Thymus (tissue), 11 donors: ENCODE results near the gene SRSF1. TPM values are rescaled to one million over a fixed set of nuclear protein-coding genes. Genes with fewer than 3 reads are reported as not detected.
"Not testable (repeated sequence)": the region's sequence is repeated elsewhere in the genome, so short reads cannot be mapped to it uniquely, and the experiment has no call there.

Source experiments
- DNase-seq, 9 donors: peaks; one replicate each; pipeline ENCODE4 v3.0.0-alpha.2; 2013; ENCODE audit warnings: low spot score in 9 of 9, low read depth in 6 of 9, missing footprints in 1 of 9
- H3K27ac ChIP-seq, 2 donors: one replicate each; pipeline ENCODE4 v1.5.1; 2013; ENCODE audit warnings: control low read depth in 1 of 2, low read depth in 1 of 2, low read length in 1 of 2, mild to moderate bottlenecking in 1 of 2, moderate library complexity in 1 of 2
- H3K27me3 ChIP-seq, 2 donors: one replicate each; pipeline ENCODE4 v1.5.1; 2013; ENCODE audit warnings: low read length in 1 of 2; ENCODE audit not compliant: control insufficient read depth in 2 of 2, insufficient read depth in 1 of 2
- H3K36me3 ChIP-seq, 2 donors: one replicate each; pipeline ENCODE4 v1.5.1; 2013; ENCODE audit warnings: low read length in 1 of 2, mild to moderate bottlenecking in 1 of 2, moderate library complexity in 1 of 2; ENCODE audit not compliant: control insufficient read depth in 2 of 2, insufficient read depth in 2 of 2
- H3K4me1 ChIP-seq, 2 donors: one replicate each; pipeline ENCODE4 v1.5.1; 2013; ENCODE audit warnings: low read length in 2 of 2; ENCODE audit not compliant: control insufficient read depth in 2 of 2, insufficient read depth in 2 of 2
- H3K4me3 ChIP-seq, 2 donors: one replicate each; pipeline ENCODE4 v1.5.1; 2013; ENCODE audit warnings: low read length in 2 of 2, control low read depth in 1 of 2, mild to moderate bottlenecking in 1 of 2
- H3K9me3 ChIP-seq, 2 donors: one replicate each; pipeline ENCODE4 v1.5.1; 2013; ENCODE audit warnings: low read length in 1 of 2, mild to moderate bottlenecking in 1 of 2; ENCODE audit not compliant: control insufficient read depth in 2 of 2, insufficient read depth in 1 of 2
- WGBS: extraction: QIAGEN DNeasy Blood & Tissue Kit; methylation state at CpG from one replicate; pipeline ENCODE4 v1.1.7; 2013; 5-methylcytosine and 5-hydroxymethylcytosine counted together
- polyA plus RNA-seq: library from polyadenylated mRNA; stranded (reverse); fragments of 200-250 nt; gene quantifications from one replicate; pipeline ENCODE4 v1.2.3, GENCODE V29; 2013
- total RNA-seq: library from RNA; stranded (reverse); fragments of 120-200 nt; gene quantifications from one replicate; pipeline ENCODE4 v1.2.4, GENCODE V29; 2013
- donor health status: healthy.

The SRSF1 gene
- total and polyA plus RNA-seq, 2 donors = 104 to 307 TPM

- peaks cover 3 to 5% of the 10 kb centered on the region in 2 donors for H3K4me1 ChIP-seq
- no peak overlapping the region for H3K4me3 ChIP-seq
- no peak overlapping the region for H3K27ac ChIP-seq
- H3K36me3 ChIP-seq = peaks cover 53 to 73% of the 10 kb centered on the region in 2 donors
- H3K27me3 ChIP-seq = no peaks in the 10 kb centered on the region
- WGBS = 95% methylated on average over 1 of the region's 1 CpG
- no peak for DNase-seq
- H3K9me3 ChIP-seq = no peaks in the 10 kb centered on the region
These were observed 28.0 kb downstream of the SRSF1 start for GRCh38 chr17:57979076-57979475.

- Histone ChIP-seq H3K9me3 (no peaks in the 10 kb centered on the region), H3K27ac (no peak overlapping the region), H3K4me1 (no peaks in the 10 kb centered on the region), H3K36me3 (peaks cover 51 to 73% of the 10 kb centered on the region in 2 donors), H3K27me3 (no peaks in the 10 kb centered on the region), H3K4me3 (no peak overlapping the region)
- WGBS = 96% methylated on average over 3 of the region's 3 CpGs
- no peak for DNase-seq
These were observed 30.5 kb downstream of the SRSF1 start for GRCh38 chr17:57976594-57976993.

GRCh38 chr17:57975044-57975443, 32.0 kb downstream of the SRSF1 start:
- no peaks in the 10 kb centered on the region for H3K9me3 ChIP-seq
- no peaks in the 10 kb centered on the region for H3K4me1 ChIP-seq
- no peak overlapping the region for H3K4me3 ChIP-seq
- H3K36me3 ChIP-seq = peaks cover 53 to 64% of the 10 kb centered on the region in 2 donors
- DNase-seq = no peak
- WGBS = 97% methylated on average over 1 of the region's 1 CpG
- peak overlapping the region in 1 of 2 donors; percentile 5 for H3K27ac ChIP-seq
- no peaks in the 10 kb centered on the region for H3K27me3 ChIP-seq

- H3K36me3 ChIP-seq = peaks cover 50 to 64% of the 10 kb centered on the region in 2 donors
- H3K27me3 ChIP-seq, H3K4me1 ChIP-seq, H3K4me3 ChIP-seq, H3K9me3 ChIP-seq, DNase-seq, H3K27ac ChIP-seq: not testable (repeated sequence)
- WGBS = 97% methylated on average over 4 of the region's 4 CpGs
These were observed 32.8 kb downstream of the SRSF1 start for GRCh38 chr17:57974053-57974824.

GRCh38 chr17:57972151-57972550, 34.9 kb downstream of the SRSF1 start:
- no peak for DNase-seq

GRCh38 chr17:57971572-57971971, 35.5 kb downstream of the SRSF1 start:
- Histone ChIP-seq H3K27me3 (no peaks in the 10 kb centered on the region), H3K36me3 (peaks cover 30 to 40% of the 10 kb centered on the region in 2 donors), H3K9me3 (no peaks in the 10 kb centered on the region), H3K27ac (peak overlapping the region in 1 of 2 donors; percentile 31), H3K4me3 (no peak overlapping the region), H3K4me1 (no peaks in the 10 kb centered on the region)
- no peak for DNase-seq
- 89% methylated on average over 10 of the region's 10 CpGs for WGBS

More at GRCh38 chr17:57972151-57972550, 34.9 kb downstream of the SRSF1 start:
- H3K4me3 ChIP-seq = no peak overlapping the region
- 96% methylated on average over 1 of the region's 1 CpG for WGBS
- peaks cover 34 to 46% of the 10 kb centered on the region in 2 donors for H3K36me3 ChIP-seq
- H3K27me3 ChIP-seq = no peaks in the 10 kb centered on the region
- H3K27ac ChIP-seq = no peak overlapping the region
- no peaks in the 10 kb centered on the region for H3K4me1 ChIP-seq
- no peaks in the 10 kb centered on the region for H3K9me3 ChIP-seq

GRCh38 chr17:57970710-57971109, 36.3 kb downstream of the SRSF1 start:
- H3K4me1 ChIP-seq = no peaks in the 10 kb centered on the region
- peaks cover 25 to 32% of the 10 kb centered on the region in 2 donors for H3K36me3 ChIP-seq
- no peak for DNase-seq
- H3K27me3 ChIP-seq = no peaks in the 10 kb centered on the region
- no peak overlapping the region for H3K4me3 ChIP-seq
- no peak overlapping the region for H3K27ac ChIP-seq
- H3K9me3 ChIP-seq = no peaks in the 10 kb centered on the region
- WGBS = 90% methylated on average over 4 of the region's 4 CpGs

GRCh38 chr17:57968456-57968855, 38.6 kb downstream of the SRSF1 start:
- H3K4me1 ChIP-seq = no peaks in the 10 kb centered on the region
- WGBS = 74% methylated on average over 1 of the region's 1 CpG
- no peak for DNase-seq

GRCh38 chr17:57966875-57967274, 40.2 kb downstream of the SRSF1 start:
- Histone ChIP-seq H3K9me3 (no peaks in the 10 kb centered on the region), H3K27ac (no peak overlapping the region), H3K36me3 (peaks cover 4% of the 10 kb centered on the region in 2 donors), H3K27me3 (peaks cover 0 to 8% of the 10 kb centered on the region in 2 donors), H3K4me1 (no peaks in the 10 kb centered on the region), H3K4me3 (no peak overlapping the region)
- WGBS = 96% methylated on average over 5 of the region's 5 CpGs
- no peak for DNase-seq

More at GRCh38 chr17:57968456-57968855, 38.6 kb downstream of the SRSF1 start:
- Histone ChIP-seq H3K4me3 (no peak overlapping the region), H3K36me3 (peaks cover 9 to 15% of the 10 kb centered on the region in 2 donors), H3K9me3 (no peaks in the 10 kb centered on the region), H3K27ac (no peak overlapping the region), H3K27me3 (no peaks in the 10 kb centered on the region)
